Fibroblast of upper back skin (primary cell): ENCODE results near the gene PRSS57.
"Not testable (repeated sequence)": the region's sequence is repeated elsewhere in the genome, so short reads cannot be mapped to it uniquely, and the experiment has no call there.

Source experiments
- DNase-seq: peaks from one replicate; pipeline ENCODE4 v3.0.0-alpha.2; 2013

Gene PRSS57

DNA sequence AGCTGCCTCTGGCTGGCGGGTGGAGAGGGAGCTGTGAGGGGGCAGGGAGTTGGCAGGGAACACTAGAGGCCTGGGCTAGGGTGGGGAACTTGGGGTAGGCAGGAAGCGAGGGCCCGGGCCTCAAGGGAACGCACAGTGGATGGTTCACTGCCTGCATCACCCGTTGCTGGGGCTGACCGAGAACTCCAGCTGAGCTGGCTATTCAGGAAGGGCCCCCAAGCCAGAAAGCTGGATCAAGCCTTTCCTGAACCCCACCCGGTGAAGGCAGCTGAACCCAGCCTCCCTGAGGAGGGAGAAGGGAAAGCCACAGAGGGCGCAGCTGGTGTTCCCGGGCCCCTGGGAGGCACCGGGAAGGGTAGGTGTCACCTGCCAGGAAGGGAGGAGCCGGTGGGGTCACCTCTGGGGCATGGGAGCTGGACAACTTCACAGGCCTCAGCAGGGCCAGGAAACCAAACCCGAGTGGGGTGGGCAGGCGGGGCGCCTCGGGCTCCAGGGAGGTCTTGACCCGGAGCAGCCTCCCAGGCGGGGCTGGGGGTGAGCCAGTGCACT is 27.4 kb upstream of the PRSS57 start:
- no peak for DNase-seq

DNA sequence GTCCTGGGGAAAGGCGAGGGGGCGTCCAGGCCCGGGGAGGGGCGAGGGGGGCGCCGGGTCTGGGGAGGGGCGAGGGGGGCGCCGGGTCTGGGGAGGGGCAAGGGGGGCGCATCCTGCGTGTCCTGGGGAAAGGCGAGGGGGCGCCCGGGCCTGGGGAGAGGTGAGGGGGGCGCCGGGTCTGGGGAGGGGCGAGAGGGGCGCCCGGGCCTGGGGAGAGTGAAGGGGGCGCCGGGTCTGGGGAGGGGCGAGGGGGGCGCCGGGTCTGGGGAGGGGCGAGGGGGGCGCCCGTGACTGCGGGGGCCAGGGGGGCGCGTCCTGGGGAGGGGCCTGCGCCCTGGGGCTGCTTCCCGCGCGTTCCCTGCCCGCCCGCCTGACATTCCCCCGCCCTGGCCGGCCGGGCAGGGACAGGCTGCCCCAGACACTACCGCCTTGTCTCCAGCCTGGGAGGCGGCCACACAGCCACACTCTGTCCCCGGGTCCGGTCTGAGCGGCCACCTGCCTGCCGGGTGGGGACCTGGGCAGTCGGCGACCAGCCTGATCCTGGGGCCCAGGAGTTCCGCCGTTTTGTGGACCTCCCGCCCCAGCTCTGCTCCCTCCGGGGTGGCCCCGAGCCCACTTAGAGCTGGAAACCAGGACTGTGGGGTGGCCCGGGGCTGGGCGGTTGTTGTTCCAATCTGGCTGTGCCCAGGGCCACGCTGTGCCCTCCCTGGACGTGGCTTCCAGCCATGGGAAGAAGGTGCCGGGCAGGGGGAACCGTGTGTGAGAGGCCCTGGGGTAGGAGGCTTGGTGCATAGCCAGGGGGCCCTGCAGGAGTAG is 25.3 kb upstream of the PRSS57 start:
- no peak for DNase-seq

- DNase-seq = no peak
These were observed 24.5 kb upstream of the PRSS57 start for GRCh38 chr19:719636-720344.

DNA sequence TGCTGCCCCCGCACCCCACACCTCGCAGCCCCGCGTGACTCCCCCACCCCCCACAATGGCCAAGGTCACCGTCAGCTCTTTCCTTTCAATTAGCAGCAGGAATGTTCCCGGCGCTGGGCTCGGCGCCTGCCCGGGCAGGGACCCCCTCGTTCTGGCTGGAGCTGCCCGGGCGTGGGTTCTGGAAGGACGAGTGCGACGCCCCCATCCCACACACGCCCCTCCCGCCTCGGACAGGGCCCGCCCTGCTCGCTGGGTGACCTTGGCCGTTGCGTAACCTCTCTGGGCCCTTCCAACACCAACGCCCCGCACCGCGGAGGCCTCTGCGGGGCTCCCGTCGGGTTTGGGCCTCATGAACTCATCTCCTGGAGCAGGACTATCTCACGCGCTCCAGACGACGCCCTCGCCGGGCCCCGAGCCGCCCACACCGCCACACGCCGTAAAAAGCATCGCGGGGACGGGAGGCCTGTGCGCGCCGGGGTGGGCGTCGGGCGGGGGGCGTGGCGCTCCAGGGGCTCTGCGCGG is 23.8 kb upstream of the PRSS57 start:
- no peak for DNase-seq

DNA sequence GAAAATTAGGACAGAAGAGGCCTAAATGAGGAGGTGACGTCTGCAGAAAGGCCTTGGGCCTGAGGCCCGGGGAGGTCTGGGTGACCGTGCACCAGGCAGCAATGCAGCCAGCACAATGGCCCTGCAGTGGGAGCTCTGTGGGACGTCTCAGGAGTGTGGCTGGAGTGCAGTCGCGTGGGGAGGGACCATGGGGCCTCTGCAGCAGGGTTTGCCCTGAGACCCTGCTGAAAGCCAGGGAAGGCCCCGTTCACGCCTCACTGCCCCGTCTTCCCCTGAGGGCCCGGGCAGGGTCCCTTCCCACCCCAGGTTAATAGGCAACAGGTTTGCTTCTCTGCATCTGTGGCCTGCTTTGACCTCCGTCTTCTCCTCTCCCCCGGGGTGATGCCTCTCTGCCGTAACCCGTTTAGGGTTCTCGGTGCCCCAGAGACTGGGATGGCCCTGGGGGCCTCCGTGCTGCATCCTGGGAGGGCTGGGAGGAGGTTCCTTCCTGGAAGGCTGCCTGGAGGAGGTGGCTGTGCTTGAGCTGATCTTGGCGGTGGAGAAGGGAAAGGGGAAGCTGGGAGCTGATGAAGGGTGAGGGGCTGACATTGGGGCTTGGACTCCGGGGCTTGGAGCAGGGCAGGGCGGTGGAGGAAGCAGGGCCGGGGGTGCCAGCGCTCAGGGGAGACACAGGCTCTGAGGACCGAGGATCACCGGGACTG is 23.1 kb upstream of the PRSS57 start:
- DNase-seq = no peak

GRCh38 chr19:715347-715746 is 20.1 kb upstream of the PRSS57 start:
- DNase-seq = no peak

DNA sequence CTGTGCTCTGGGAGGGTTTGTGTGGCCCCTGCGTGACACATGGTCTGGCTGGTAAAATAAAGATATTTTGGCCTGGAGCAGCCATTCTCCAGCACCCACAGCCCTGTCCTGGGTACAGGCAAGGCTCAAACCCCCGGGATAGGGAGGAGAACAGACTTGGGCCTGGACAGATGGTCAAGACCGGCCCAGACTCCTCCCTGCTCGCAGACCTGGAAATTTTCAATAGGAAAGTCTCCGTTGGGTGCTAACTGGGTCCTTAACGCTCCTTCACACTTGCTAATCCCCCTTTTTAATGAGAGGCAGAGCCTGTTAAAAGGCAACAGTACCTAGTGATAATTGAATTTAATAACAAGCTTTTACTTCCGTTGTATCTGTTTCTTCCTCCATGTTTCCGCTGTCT is 16.0 kb upstream of the PRSS57 start:
- no peak for DNase-seq

- no peak for DNase-seq
These were observed 15.5 kb upstream of the PRSS57 start for GRCh38 chr19:710767-711166.

GRCh38 chr19:709965-710571 is 14.8 kb upstream of the PRSS57 start:
- no peak for DNase-seq

DNA sequence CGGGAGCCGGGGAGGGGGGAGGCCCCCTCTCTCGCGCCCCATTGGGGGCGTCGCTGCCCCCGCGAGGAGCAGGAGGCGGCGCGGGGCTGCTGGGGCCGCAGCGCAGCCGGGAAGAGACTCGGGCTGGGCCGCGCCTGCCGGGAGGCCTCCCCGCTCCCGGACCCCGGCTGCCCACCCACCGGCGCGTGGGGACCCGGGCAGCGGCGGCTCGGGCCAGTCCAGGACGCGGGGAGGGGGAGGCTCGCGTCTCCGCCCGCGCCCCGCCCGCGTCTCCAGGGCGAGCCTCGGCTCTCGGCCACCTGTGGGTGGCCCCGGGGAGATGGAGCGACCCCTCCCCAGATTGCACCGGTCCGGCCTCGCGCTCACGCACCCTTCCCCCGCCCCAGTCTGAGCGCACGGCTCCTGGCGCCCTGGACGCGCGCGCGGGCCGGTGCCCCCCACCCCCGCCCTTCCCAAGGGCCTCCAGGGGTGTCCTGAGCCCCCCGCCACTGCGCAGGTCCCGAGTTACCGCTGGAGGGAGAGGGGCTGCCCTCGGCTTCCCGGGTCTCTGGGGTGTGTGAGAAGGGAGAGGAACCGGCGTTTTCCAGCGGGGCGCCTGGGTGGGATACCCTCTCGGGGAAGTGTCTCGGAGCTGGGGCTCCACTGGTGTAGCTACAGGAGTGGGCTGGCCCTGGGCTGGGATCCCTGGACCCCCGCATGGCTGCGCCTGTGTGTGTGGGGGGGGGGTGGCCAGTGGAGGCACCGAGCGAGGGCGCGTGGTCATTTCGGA is 14.1 kb upstream of the PRSS57 start:
- DNase-seq = no peak

DNA sequence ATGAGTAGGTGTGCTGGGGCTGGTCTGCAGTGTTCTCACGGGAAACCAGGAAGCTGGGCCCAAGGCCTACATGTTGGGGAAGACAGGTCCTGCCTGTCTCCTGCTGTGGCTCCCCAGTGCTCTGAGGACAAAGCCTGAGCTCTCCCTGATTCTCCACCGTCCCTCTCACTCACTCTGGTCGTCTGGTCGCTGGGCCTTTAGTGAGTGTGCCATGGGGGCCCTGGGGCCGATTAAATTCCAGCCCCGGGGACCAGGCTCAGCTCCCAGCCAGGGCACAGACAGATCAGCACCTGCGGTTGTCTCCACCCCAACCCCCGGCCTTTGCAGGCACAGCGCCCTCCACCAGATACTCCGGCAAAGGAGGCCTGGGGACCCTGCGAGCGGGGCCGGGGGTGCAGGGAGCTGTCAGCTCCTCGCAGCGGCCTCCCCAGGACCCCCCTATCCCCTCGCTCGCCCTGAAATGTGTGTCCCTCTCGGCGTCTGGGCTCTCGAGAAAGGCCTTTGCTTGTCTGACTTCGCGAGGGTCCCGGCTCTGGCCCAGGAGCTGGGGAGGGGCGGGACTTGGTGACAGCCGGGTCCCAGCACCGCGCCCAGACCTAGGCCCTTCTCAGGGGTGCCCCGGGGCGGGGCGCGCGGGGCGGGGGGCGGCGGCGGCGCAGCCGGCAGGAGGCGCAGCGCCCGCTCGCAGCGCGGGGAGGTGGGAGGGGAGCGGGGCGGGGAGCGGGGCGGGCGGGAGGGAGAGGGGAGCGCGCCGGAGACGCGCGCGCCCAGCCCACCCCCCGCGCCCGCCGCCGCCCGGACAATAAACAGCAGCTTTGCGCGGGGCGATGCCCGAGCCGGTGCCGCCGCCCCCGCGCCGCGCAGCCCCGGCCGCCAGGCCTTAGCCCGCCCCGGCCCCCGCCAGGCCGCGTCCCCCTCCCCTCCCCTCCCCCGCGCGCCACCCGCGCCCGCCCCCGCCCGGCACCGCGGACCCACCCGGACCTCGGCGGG is 13.2 kb upstream of the PRSS57 start, which contains the start of gene PALM:
Gene PALM, plus strand, starts transcription at position 782 of the 990 bp plus-strand sequence. CDS start 212 bp downstream, outside the sequence.
- no peak for DNase-seq

DNA sequence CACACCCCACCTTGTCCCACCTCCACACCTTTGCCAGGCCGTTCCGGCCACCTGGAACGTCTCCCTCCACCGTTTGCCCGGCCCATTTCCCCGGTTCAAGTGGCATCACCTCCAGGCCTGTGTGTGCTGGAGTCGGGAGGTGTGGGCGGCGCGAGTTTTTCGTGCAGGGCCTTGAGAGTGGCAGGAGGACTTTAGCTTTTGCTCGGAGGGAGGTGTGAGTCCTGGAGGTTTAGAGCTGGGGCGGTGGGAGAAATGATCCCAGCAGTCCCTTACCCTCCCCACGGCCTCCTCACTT is 9.1 kb upstream of the PRSS57 start:
- no peak for DNase-seq

- no peak for DNase-seq
These were observed 8.6 kb upstream of the PRSS57 start for GRCh38 chr19:703651-704446.

DNA sequence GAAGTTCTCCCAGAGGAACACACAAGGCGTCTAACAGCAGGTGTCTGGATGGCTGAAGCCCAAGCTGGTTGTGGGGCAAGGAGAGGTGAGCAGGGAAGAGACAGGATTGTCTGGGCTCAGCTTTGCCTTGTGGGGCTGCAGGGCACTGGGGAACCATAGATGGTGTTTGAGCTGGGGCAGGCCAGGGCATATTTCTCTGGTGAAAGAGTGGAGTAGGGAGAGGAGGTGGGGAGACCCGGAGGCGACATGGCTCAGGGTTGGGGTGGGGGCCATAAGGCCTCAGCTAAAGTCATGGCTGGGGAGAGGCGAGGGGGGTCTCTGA is 8.0 kb upstream of the PRSS57 start:
- no peak for DNase-seq

DNA sequence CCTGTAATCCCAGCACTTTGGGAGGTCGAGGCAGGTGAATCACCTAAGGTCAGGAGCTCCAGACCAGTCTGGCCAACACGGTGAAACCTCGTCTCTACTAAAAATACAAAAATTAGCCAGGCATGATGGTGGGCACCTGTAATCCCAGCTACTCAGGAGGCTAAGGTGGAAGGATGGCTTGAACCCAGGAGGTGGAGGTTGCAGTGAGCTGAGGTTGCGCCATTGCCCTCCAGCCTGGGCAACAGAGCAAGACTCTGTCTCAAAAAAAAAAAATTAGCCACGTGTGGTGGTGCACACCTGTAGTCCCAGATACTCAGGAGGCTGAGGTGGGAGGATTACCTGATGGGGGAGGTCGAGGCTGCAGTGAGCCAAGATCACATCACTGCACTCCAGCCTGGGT is 7.6 kb upstream of the PRSS57 start:
- DNase-seq = not testable (repeated sequence)

DNA sequence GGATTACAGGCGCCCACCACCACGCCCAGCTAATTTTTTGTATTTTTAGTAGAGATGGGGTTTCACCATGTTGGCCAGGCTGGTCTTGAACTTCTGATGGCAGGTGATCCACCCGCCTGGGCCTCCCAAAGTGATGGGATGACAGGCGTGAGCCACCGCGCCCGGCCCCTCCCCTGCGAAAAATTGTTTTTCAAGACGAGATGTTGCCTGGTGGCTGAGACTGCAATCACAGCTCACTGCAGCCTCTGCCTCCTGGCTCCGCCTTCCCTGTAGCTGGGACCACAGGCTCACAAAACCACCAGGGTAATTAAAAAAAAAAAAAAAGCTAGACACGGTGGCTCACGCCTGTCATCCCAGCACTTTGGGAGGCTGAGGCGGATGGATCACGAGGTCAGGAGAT is 4.6 kb upstream of the PRSS57 start:
- DNase-seq = not testable (repeated sequence)

- DNase-seq = not testable (repeated sequence)
These were observed 3.3 kb upstream of the PRSS57 start for GRCh38 chr19:698529-698928.

- DNase-seq = no peak
These were observed 536 bp downstream of the PRSS57 start for GRCh38 chr19:694481-695351.

DNA sequence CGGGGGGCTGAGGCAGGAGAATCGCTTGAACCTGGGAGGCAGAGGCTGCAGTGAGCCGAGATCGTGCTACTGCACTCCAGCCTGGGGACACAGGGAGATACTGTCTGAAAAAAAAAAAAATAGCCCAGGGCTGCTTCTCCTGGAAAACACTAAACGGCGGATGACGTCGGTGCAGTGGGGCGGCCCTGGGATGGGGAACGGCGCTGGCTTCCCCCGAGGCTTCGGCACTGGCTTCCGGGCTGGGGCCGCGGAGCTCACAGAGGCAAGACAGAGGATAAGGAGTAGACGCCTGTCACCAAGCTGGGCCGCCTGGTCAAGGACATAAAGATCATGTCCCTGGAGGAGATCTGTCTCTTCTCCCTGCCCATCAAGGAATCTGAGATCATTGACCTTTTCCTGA is 5.0 kb downstream of the PRSS57 start:
- DNase-seq = no peak
